ENCODE results near the gene PDZRN3.

GRCh38 chr3:73446467-73447110 is 178.2 kb downstream of the PDZRN3 start:
- TF ChIP-seq CTCF (IDR thresholded peaks at IDR 0.05) (no peak), POLR2AphosphoS2 (conservative IDR thresholded peaks at IDR 0.05; ENCODE audit: low read length) (no peak), POLR2A (IDR thresholded peaks at IDR 0.05; ENCODE audit: low read length) (no peak), BCL3 (IDR thresholded peaks at IDR 0.05) (no peak), CEBPB (IDR thresholded peaks at IDR 0.05) (no peak), RAD21 (conservative IDR thresholded peaks at IDR 0.05 in 1 of 2, IDR thresholded peaks at IDR 0.05 in 1 of 2) (no peak), MAX (IDR thresholded peaks at IDR 0.05) (no peak), CHD4 (IDR thresholded peaks at IDR 0.05; ENCODE audit: borderline replicate concordance) (no peak), MAZ (IDR thresholded peaks at IDR 0.05; ENCODE audit: borderline replicate concordance, low read depth, low read length) (no peak), RFX5 (IDR thresholded peaks at IDR 0.05) (no peak)
